ENCODE data around the gene UBLCP1.

UBLCP1 gene

DNA sequence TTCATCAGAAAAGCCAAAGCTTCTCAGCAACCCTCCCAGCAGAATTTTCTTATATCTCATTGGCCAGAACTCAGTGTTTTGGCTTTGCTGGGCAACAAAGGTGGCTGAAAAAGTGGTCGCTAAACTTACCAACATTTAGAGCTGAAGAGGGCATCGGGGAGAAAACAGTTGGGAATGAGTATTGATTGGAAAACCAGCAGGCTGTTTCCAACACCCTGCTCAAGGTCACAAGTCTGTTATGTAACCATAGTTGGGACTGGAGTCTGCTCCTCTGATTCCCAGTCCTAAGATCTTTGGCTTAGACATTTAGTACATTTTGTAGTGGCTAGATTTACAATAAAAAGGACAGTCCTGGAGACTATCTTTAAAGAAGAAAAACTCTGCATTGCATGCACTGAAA lies 50.1 kb downstream of the UBLCP1 start:
- DNase-seq (ENCODE audit: low read depth in 3 of 3): no peak

- DNase-seq (ENCODE audit: low read depth in 3 of 3): peak in 2 of 3 experiments; percentile 25 to 28
Observed at GRCh38 chr5:159316519-159317383, 53.7 kb downstream of the UBLCP1 start.

DNA sequence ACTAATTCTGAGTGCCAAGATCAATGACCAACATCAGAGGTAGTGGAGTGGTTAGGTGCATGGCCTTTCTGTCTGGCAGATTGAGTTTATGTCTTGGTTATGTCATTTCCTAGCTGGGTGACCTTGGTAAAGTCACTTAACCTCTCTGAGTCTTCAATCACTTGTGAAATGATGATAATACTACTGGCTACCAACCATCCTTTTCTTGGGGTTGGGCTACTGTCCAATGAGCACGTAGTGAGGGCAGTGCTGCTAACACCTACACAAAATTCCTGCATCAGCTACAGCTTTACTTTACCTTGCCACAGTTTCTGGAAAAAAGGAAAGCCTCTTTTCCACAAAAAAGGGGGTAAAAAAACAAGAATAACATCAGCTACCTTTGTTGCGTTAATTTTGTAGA lies 54.8 kb downstream of the UBLCP1 start:
- DNase-seq (ENCODE audit: low read depth in 3 of 3): no peak

DNA sequence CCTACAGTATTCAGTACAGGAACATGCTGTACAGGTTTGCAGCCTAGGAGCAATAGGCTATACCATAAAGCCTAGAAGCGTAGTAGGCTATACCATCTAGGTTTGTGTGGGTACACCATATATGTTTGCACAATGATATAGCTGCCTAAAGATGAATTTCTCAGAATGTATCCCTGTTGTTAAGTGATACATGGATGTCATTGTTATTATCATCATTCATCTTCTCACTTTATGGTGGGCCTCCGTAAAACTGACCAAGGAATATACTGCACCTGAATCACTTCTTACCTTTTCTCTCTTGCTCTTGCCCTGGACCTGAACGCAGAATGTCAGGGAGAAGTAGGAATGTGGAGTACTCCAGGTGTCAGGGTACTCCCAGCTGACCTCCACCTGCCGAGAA lies 55.4 kb downstream of the UBLCP1 start:
- DNase-seq (ENCODE audit: low read depth in 3 of 3): no peak

GRCh38 chr5:159319363-159319762 lies 56.3 kb downstream of the UBLCP1 start:
- no peak for DNase-seq (ENCODE audit: low read depth in 3 of 3)

DNA sequence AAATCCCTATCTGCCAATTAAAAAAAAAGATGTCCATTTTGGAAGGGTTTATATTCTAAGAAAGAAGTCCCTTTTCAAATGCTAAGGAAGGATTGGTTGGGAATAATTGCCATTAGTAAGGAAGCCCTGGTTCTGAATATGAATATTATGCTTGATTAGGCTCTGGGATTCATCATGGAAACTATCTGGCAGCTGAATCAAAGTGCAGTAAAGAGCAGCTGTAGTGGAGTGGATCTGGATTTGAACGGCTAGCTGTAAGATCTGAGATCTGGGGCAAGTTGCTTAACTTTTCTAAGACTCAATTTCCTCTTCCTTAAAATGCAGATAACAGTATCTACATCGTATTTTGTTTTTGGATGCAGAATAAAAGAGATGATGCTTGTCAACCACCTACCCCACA lies 56.7 kb downstream of the UBLCP1 start:
- no peak for DNase-seq (ENCODE audit: low read depth in 3 of 3)

DNA sequence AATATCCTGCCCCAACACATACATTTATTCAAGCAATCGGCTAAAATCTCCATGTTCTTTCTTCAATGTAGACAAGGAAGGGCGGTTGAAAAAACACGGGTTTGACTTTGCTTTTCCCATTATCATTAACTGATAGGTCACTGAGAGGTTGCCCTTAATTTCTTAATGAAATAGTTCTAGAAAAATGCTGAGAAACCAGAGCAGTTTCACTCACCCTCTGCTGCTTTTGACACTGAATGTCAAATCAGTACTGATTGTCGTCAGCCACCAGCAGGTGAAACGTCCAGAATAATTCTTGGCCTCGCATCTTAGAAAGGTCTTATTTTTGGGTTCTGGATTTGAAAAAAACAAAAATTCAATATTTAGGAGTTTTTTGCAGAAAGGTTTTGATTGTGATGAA lies 59.1 kb downstream of the UBLCP1 start:
- DNase-seq (ENCODE audit: low read depth in 3 of 3): no peak

DNA sequence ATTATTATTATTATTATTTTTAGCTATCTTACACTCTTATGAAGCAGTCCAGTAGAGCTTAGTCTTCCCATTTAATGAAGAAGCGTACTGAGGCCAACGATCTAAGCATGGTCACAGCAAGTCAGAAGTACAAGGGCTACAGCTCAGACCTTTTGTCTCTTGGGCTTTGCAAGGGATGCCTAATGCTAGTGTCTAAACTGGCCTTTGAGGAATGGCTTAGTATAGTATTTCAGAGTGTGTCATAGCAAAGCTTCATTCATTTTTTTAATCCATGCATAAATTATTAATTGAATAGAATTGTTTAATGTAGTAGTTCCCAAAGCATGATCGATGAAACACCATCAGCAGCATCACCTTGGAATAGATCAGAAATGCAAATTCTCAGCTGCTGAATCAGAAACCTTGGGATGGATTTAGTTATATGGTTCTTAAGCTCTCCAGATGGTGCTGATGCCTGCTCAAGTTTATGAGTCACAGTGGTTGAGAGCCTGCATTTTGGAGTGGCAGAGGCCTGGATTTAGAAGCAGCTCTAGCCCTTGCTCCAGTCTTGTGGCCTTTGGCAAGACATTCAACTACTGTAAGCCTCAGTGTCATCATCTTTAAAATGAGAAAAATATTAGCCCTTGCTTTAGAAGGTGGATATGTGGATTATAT lies 61.1 kb downstream of the UBLCP1 start:
- no peak for DNase-seq (ENCODE audit: low read depth in 3 of 3)

DNA sequence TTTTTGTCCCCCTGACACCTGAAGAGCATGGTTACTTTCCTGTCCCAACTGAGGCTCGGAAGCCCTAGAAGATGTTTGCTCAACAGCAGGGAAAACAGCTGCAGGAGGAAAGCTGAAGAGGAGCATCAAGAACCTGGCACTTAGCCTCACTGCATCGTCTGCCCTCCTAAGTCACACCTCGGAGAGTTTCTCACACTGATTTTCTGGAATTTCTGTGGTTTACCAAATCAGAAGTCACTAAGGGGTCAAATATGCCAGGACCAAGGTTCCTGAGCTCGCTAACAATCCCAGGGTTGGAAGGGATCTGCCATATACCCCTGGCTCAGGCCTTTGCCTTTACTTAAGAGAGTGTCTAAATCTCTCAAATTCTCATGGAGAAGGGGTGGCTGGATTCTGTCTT lies 61.9 kb downstream of the UBLCP1 start:
- no peak for DNase-seq (ENCODE audit: low read depth in 3 of 3)

DNA sequence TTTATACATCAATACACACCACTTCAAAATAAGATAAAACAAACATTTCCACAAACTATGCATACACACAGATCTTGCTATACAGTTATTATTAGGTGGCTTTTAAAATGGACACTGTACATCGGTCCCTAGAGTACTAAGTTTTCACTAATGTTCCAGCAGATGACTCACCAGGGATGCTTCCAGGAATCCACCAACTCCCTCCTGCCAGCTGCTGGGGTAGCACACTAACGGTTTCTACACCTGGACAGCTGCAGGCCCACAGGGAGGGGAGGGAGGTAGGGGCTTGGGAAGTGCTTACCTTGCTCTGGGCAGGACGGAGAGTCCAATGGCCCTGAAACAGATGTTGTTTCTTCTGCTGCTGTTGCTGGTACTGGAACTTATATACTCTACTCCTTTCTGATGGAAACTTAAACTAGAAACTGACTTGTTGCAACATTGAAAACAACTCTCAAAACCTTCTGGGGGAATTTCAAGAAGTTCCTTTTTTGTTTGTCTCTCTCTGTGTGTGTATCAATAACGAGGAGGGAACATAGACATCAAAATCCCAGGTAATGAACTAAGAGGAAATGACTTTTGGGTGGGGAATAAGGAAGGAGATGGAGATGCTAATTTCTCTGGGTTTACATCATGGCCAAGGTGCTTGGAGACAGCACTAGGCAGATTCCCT lies 67.2 kb downstream of the UBLCP1 start, which contains the start of gene IL12B:
TSS of gene IL12B (minus strand) at position 357 of the 670 bp plus-strand sequence. CDS start 3,705 bp downstream, outside the sequence.
- DNase-seq (ENCODE audit: low read depth in 3 of 3): no peak

GRCh38 chr5:159331093-159331973 lies 68.2 kb downstream of the UBLCP1 start:
- DNase-seq (ENCODE audit: low read depth in 3 of 3): peak; percentile 54 to 78 (median 59)

DNA sequence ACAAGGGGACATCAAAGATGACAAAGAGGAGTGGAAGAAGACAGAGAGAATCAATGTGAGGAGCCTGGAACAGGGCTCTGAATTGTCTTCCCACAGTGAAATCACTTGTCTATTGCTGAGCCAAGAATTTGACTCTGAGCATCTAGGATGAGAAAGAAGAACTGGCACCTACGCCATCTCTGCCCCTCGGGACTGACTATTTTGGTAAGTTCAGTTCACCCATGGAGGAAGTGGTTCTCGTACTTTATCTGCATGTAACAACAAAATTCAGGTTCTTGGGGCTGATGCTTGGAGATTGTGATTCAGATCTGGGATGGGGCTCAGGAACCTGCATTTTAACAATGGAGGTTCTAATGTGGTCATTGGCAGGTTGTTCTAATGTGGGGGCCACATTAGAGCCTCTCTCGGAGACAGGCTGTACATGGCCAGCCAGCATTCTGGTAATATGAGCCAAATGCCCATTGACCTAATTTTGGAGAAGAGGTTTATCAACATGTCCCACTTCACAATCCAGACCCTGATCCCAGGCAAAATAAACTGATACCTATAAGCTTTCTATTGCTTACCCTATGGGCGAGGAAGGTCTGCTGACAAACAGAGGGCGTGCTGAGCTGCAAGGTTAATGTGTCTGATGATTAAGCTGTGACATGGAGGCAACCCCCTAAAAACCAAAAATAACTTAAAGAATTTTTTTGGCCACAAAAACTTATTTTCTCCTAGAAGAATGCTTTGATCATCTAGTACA lies 69.9 kb downstream of the UBLCP1 start:
- no peak for DNase-seq (ENCODE audit: low read depth in 3 of 3)

- DNase-seq (ENCODE audit: low read depth in 3 of 3): no peak
Observed at GRCh38 chr5:159333545-159333925, 70.4 kb downstream of the UBLCP1 start.

Data from stimulated activated CD4-positive, alpha-beta T cell treated with anti-CD3 and anti-CD28 coated beads, TNF-alpha, amount 100 ng/mL, for 24 hours (primary cell).